Suprapubic skin (tissue), 4 donors: ENCODE results near the gene ARMH1. TPM values are rescaled to one million over a fixed set of nuclear protein-coding genes. Genes with fewer than 3 reads are reported as not detected.

Source experiments
- DNase-seq, 2 donors: peaks; one replicate each; pipeline ENCODE4 v3.0.0-alpha.2; 2019; ENCODE audit warnings: low spot score in 2 of 2
- H3K27ac ChIP-seq: fragments of 200-600 bp; sonication (generic); one replicate; pipeline ENCODE4 v1.5.1; 2019
- H3K27me3 ChIP-seq: fragments of 200-600 bp; sonication (generic); one replicate; pipeline ENCODE4 v1.5.1; 2019
- H3K36me3 ChIP-seq: fragments of 200-600 bp; sonication (generic); one replicate; pipeline ENCODE4 v1.5.1; 2019
- H3K4me1 ChIP-seq: fragments of 200-600 bp; sonication (generic); one replicate; pipeline ENCODE4 v1.5.1; 2019
- H3K4me3 ChIP-seq: fragments of 200-600 bp; sonication (generic); one replicate; pipeline ENCODE4 v1.5.1; 2019; ENCODE audit warnings: mild to moderate bottlenecking
- H3K9me3 ChIP-seq: fragments of 200-600 bp; sonication (generic); one replicate; pipeline ENCODE4 v1.5.1; 2019
- EP300 ChIP-seq: sonication (generic); formaldehyde crosslinking; IDR thresholded peaks from one replicate; pipeline ENCODE4 v1.6.1; 2017; ENCODE audit warnings: antibody characterized with exemption
- POLR2A ChIP-seq, 2 donors: fragments of 450-650 bp; IDR thresholded peaks; one replicate each; pipeline ENCODE4 v1.6.1; 2017; ENCODE audit warnings: antibody characterized with exemption in 2 of 2, mild to moderate bottlenecking in 2 of 2, moderate library complexity in 2 of 2
- POLR2AphosphoS5 ChIP-seq, 3 donors: sonication (generic); formaldehyde crosslinking; IDR thresholded peaks; one replicate each; pipeline ENCODE4 v1.6.1; 2017; ENCODE audit warnings: antibody characterized with exemption in 3 of 3
- WGBS: methylation state at CpG from one replicate; pipeline ENCODE4 v1.1.5; 2018; 5-methylcytosine and 5-hydroxymethylcytosine counted together
- total RNA-seq, 4 donors: library from RNA; depleted of rRNA; stranded (reverse); fragments of >200 nt; gene quantifications; one replicate each; pipeline ENCODE4 v1.1.0, GENCODE V29; 2016
- TF ChIP-seq, protein P1 (sequence below), 2 donors: fragments of 200-600 bp in 1 of 2; fragments of 450-650 bp in 1 of 2; sonication (generic) in 1 of 2; IDR thresholded peaks; one replicate each; pipeline ENCODE4 v1.5.1; 2016 to 2019; ENCODE audit warnings: antibody characterized with exemption in 2 of 2, mild to moderate bottlenecking in 1 of 2, moderate library complexity in 1 of 2

Gene ARMH1
- total RNA-seq, 4 donors from 2014 or later = 0.80 to 5.0 (median 1.4) TPM

DNA sequence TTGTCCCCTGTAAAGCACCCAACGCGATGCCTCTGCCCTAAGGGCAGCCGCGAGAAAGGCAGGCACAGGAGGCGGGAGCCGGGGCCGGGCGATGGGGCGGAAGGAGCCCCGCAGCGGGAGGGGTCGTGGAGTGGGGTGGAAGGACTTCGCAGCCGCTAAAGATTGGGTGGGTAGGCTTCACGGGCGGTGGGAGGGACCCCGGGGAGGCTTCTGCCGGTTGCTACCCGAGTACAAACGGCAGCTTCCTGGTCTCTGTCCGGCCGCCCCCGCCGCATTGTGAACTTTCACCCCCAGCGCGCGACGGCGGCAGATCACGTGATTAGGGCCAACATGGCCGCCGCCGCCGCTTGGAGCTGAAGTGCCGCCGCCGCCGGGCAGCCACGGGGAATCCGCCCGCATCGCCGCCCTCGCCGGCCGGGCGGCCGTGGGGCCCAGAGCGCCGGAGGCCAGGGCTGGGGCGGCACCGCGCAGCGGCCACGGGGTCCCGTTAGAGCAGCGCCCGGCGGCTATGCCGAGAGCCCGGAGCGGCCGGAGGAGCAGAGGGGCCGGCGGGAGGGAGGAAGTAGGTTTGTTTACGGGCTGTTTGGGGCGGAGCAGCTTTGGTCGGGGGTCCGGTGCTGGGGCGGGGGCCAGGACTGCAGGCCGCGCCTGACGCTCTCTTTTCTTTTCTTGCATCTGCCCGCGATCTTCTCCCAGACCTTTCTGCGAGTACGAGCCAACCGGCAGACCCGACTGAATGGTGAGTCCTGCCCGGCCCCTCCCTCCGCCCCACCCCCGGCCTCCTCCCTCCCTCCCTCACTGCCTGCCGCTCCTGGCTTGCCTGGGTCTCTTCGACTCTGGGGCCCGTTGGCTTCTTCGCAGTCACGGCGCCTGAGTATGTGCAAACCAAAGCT is 42.6 kb upstream of the ARMH1 start:
- H3K27me3 ChIP-seq = no peaks in the 10 kb centered on the region

DNA sequence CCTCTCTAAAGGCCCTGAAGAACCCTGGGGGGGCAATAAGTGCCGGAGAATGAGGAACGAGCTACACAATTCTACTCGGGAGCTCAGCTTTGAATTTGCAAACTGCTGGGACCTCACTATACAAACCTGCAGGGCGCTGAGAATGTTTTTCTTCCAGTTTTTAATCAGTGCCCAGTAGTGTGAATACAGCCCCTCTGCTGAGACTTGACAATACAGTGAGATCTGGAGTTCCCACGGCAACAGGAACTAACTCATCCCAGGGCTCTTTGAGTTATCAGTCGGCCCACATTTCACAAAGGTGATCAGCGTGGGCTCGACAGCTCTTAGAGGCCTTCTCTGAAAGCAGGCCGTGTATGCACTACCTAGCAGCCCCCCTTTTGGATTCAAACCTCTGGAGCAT is 41.9 kb upstream of the ARMH1 start:
- H3K36me3 ChIP-seq = peaks cover 34% of the 10 kb centered on the region
- peak overlapping the region; percentile 96 for H3K27ac ChIP-seq
- 17% methylated on average over 3 of the region's 9 CpGs for WGBS
- no peaks in the 10 kb centered on the region for H3K27me3 ChIP-seq
- H3K9me3 ChIP-seq = no peaks in the 10 kb centered on the region
- peaks cover 27% of the 10 kb centered on the region for H3K4me1 ChIP-seq
- DNase-seq = no peak
- peak overlapping the region; percentile 88 for H3K4me3 ChIP-seq
- TF ChIP-seq EP300 (no peak), POLR2AphosphoS5 (IDR thresholded peaks at IDR 0.05) (no peak), POLR2A (IDR thresholded peaks at IDR 0.05) (no peak)
- TF ChIP-seq, protein P1, sequence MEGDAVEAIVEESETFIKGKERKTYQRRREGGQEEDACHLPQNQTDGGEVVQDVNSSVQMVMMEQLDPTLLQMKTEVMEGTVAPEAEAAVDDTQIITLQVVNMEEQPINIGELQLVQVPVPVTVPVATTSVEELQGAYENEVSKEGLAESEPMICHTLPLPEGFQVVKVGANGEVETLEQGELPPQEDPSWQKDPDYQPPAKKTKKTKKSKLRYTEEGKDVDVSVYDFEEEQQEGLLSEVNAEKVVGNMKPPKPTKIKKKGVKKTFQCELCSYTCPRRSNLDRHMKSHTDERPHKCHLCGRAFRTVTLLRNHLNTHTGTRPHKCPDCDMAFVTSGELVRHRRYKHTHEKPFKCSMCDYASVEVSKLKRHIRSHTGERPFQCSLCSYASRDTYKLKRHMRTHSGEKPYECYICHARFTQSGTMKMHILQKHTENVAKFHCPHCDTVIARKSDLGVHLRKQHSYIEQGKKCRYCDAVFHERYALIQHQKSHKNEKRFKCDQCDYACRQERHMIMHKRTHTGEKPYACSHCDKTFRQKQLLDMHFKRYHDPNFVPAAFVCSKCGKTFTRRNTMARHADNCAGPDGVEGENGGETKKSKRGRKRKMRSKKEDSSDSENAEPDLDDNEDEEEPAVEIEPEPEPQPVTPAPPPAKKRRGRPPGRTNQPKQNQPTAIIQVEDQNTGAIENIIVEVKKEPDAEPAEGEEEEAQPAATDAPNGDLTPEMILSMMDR (IDR thresholded peaks at IDR 0.05) = no peak

More for the DNA sequence above, 42.6 kb upstream of the ARMH1 start:
- Histone ChIP-seq H3K36me3 (peaks cover 27% of the 10 kb centered on the region), H3K27ac (peak overlapping the region; percentile 96), H3K4me3 (peak overlapping the region; percentile 88), H3K9me3 (no peaks in the 10 kb centered on the region), H3K4me1 (peaks cover 27% of the 10 kb centered on the region)
- TF ChIP-seq POLR2AphosphoS5 (IDR thresholded peaks at IDR 0.05) (peak in 1 of 3 donors; percentile 81), POLR2A (IDR thresholded peaks at IDR 0.05) (peak; percentile 47 to 90), EP300 (no peak)
- TF ChIP-seq, protein P1 (IDR thresholded peaks at IDR 0.05) = no peak
- 1% methylated on average over 33 of the region's 88 CpGs for WGBS
- DNase-seq = peak; percentile 95 to 96

DNA sequence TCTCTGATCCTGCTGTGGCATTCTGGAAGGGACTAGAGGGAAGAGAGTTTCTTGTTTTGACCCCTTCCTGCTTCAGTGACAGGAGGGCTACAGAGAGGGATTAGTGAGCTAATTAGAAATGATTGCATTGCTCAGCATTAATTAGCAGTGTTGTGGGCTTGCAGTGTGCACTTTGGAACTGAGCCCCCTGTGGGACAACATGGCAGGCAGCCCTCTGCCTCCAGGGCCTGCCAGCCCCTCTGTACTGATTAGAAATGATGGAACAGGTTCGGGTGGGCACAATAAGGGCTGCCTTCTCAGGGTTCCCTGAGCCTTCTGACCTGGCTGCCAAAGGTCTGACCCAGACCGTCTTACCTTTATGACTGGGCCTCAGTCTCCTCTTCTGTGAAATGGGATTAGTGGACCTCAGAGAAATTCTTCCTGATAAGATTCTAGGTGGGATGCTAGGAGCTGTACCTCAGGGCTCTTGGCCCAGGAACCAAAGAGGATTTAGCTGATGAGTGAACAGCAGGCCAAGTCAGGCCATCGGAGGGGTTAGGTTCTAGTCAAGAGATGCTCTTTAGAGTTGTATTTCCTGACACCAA is 39.8 kb upstream of the ARMH1 start:
- H3K36me3 ChIP-seq = peaks cover 55% of the 10 kb centered on the region
- DNase-seq = no peak
- H3K27ac ChIP-seq = no peak overlapping the region
- no peak for TF ChIP-seq POLR2A (IDR thresholded peaks at IDR 0.05)
- TF ChIP-seq, protein P1 (IDR thresholded peaks at IDR 0.05) = no peak
- no peak for TF ChIP-seq POLR2AphosphoS5 (IDR thresholded peaks at IDR 0.05)
- TF ChIP-seq EP300 = no peak
- 87% methylated on average over 3 of the region's 3 CpGs for WGBS
- no peaks in the 10 kb centered on the region for H3K9me3 ChIP-seq
- no peaks in the 10 kb centered on the region for H3K27me3 ChIP-seq
- H3K4me3 ChIP-seq = no peak overlapping the region
- H3K4me1 ChIP-seq = peaks cover 27% of the 10 kb centered on the region

DNA sequence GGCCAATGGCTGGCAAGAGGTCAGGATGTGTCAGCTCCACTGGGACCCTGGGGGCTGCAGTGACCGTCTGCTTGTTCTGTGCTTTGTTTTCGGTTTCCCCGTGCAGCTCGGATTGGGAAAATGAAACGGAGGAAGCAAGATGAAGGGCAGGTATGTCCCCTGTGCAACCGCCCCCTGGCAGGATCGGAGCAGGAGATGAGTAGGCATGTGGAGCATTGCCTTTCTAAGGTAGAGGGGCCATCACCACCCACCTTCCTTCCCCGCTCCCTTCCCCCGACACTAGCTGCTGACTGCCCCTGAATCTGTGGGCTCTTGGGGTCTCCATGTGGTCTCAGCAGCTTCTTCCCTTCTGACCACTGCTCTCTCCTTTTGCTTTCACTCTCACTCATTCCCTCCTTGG is 39.1 kb upstream of the ARMH1 start:
- Histone ChIP-seq H3K4me1 (peaks cover 27% of the 10 kb centered on the region), H3K27ac (no peak overlapping the region), H3K36me3 (peaks cover 62% of the 10 kb centered on the region), H3K27me3 (no peaks in the 10 kb centered on the region), H3K9me3 (no peaks in the 10 kb centered on the region), H3K4me3 (no peak overlapping the region)
- TF ChIP-seq, protein P1 (IDR thresholded peaks at IDR 0.05) = no peak
- TF ChIP-seq POLR2A (IDR thresholded peaks at IDR 0.05) (no peak), EP300 (no peak), POLR2AphosphoS5 (IDR thresholded peaks at IDR 0.05) (no peak)
- WGBS = 89% methylated on average over 9 of the region's 9 CpGs
- DNase-seq = no peak

DNA sequence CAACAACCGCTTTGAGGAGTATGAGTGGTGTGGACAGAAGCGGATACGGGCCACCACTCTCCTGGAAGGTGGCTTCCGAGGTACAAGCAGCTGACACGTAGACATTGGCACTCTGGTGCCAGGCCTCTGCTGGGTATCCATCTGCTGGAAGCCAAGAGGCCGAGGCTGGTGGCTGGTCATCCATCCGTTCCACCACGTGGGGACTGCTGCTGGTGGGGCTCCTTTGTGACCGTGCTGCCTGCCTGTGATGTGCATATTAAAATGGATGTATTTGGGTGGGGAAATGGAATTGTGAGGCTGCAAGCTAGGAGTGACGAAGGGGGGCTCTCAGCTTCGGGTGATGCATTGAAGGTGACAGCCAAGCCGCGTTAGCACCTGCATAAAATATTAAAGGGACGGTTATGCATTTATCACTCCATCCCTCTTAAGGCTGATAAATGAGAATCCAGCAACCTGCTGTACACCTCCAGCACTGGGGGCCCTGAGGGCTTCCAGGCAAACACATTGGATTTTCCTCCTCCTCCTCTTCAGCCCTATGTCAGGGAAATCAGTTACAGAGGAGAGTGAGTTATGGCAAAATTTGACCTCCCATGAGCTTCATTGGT is 38.3 kb upstream of the ARMH1 start:
- Histone ChIP-seq H3K27me3 (no peaks in the 10 kb centered on the region), H3K4me1 (peaks cover 27% of the 10 kb centered on the region), H3K27ac (no peak overlapping the region)

More for the DNA sequence above, 38.3 kb upstream of the ARMH1 start:
- 83% methylated on average over 14 of the region's 14 CpGs for WGBS
- Histone ChIP-seq H3K9me3 (no peaks in the 10 kb centered on the region), H3K36me3 (peaks cover 70% of the 10 kb centered on the region), H3K4me3 (no peak overlapping the region)
- TF ChIP-seq POLR2AphosphoS5 (IDR thresholded peaks at IDR 0.05) (no peak), POLR2A (IDR thresholded peaks at IDR 0.05) (no peak), EP300 (no peak)
- TF ChIP-seq, protein P1 (IDR thresholded peaks at IDR 0.05) = no peak
- no peak for DNase-seq
